ENCODE data around the gene SLC6A1. TPM values are rescaled to one million over a fixed set of nuclear protein-coding genes. Genes with fewer than 3 reads are reported as not detected.

Gene SLC6A1
- total RNA-seq, 2 donors from 2014 or later: 0.18 to 6.2 TPM

- WGBS: 27% methylated on average over 3 of the region's 3 CpGs
- H3K27me3 ChIP-seq (replicated peaks; ENCODE audit: insufficient read depth): peaks cover 6% of the 10 kb centered on the region
- no peak for TF ChIP-seq POLR2AphosphoS5 (IDR thresholded peaks at IDR 0.05)
- no peak for TF ChIP-seq POLR2A (IDR thresholded peaks at IDR 0.05)
- TF ChIP-seq CTCF (IDR thresholded peaks at IDR 0.05): no peak
Measured at GRCh38 chr3:10994306-10994705, 1.8 kb downstream of the SLC6A1 start.

GRCh38 chr3:10995871-10996270 lies 3.3 kb downstream of the SLC6A1 start:
- Histone ChIP-seq H3K27me3 (replicated peaks; ENCODE audit: insufficient read depth) (peaks cover 6% of the 10 kb centered on the region), H3K9me3 (no peaks in the 10 kb centered on the region), H3K4me1 (replicated peaks) (no peaks in the 10 kb centered on the region), H3K4me3 (no peak overlapping the region), H3K36me3 (no peaks in the 10 kb centered on the region), H3K27ac (no peak overlapping the region)
- TF ChIP-seq POLR2A (IDR thresholded peaks at IDR 0.05) (no peak), CTCF (IDR thresholded peaks at IDR 0.05) (no peak), POLR2AphosphoS5 (IDR thresholded peaks at IDR 0.05) (no peak)
- no peak for DNase-seq (ENCODE audit: low spot score)
- WGBS: 86% methylated on average over 8 of the region's 8 CpGs
- intact Hi-C loops (cut with DNase I): no loop called here

More at GRCh38 chr3:10994306-10994705, 1.8 kb downstream of the SLC6A1 start:
- DNase-seq (ENCODE audit: low spot score): no peak
- Histone ChIP-seq H3K36me3 (no peaks in the 10 kb centered on the region), H3K4me3 (no peak overlapping the region), H3K9me3 (no peaks in the 10 kb centered on the region), H3K4me1 (replicated peaks) (no peaks in the 10 kb centered on the region), H3K27ac (no peak overlapping the region)
- intact Hi-C loops (cut with DNase I): no loop called here

GRCh38 chr3:10996345-10997013 lies 3.9 kb downstream of the SLC6A1 start:
- 59% methylated on average over 5 of the region's 5 CpGs for WGBS
- DNase-seq (ENCODE audit: low spot score): no peak
- Histone ChIP-seq H3K4me1 (replicated peaks) (no peaks in the 10 kb centered on the region), H3K27ac (no peak overlapping the region), H3K36me3 (no peaks in the 10 kb centered on the region), H3K4me3 (no peak overlapping the region), H3K9me3 (no peaks in the 10 kb centered on the region), H3K27me3 (replicated peaks; ENCODE audit: insufficient read depth) (peaks cover 9% of the 10 kb centered on the region)
- intact Hi-C loops (cut with DNase I): no loop called here
- TF ChIP-seq POLR2A (IDR thresholded peaks at IDR 0.05) (no peak), POLR2AphosphoS5 (IDR thresholded peaks at IDR 0.05) (no peak), CTCF (IDR thresholded peaks at IDR 0.05) (no peak)

DNA sequence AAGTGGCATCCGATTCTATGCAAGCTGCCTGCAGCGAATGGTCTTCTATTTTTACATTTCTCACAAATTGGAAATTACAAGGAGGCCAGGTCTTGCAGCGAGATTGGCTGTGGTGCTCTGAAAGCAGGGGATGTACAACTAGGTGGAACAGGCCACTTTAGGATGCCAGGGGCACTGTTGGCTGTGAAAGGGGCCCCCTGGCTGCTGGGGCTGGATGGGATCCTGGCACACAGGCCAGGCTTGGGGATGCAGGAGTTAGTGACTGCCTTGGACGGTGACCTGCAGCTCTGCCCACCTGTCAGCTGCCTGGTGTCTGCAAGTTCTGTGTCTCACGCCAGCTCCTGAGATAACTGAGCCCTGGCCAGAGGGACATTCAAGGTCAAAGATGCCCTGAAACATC lies 4.6 kb downstream of the SLC6A1 start:
- intact Hi-C loops (cut with DNase I): no loop called here
- Histone ChIP-seq H3K4me1 (replicated peaks) (no peaks in the 10 kb centered on the region), H3K9me3 (no peaks in the 10 kb centered on the region), H3K36me3 (no peaks in the 10 kb centered on the region), H3K27ac (no peak overlapping the region), H3K27me3 (replicated peaks; ENCODE audit: insufficient read depth) (peaks cover 11% of the 10 kb centered on the region), H3K4me3 (no peak overlapping the region)
- DNase-seq (ENCODE audit: low spot score): no peak
- 81% methylated on average over 5 of the region's 5 CpGs for WGBS
- TF ChIP-seq POLR2AphosphoS5 (IDR thresholded peaks at IDR 0.05) (no peak), CTCF (IDR thresholded peaks at IDR 0.05) (no peak), POLR2A (IDR thresholded peaks at IDR 0.05) (no peak)

GRCh38 chr3:10998542-10998941 lies 6.0 kb downstream of the SLC6A1 start:
- intact Hi-C loops (cut with DNase I): no loop called here
- Histone ChIP-seq H3K9me3 (no peaks in the 10 kb centered on the region), H3K27me3 (replicated peaks; ENCODE audit: insufficient read depth) (peaks cover 11% of the 10 kb centered on the region), H3K4me1 (replicated peaks) (no peaks in the 10 kb centered on the region), H3K36me3 (no peaks in the 10 kb centered on the region), H3K4me3 (no peak overlapping the region), H3K27ac (no peak overlapping the region)
- no peak for TF ChIP-seq POLR2AphosphoS5 (IDR thresholded peaks at IDR 0.05)
- no peak for TF ChIP-seq CTCF (IDR thresholded peaks at IDR 0.05)
- TF ChIP-seq POLR2A (IDR thresholded peaks at IDR 0.05): no peak
- no peak for DNase-seq (ENCODE audit: low spot score)
